ENCODE data around the gene SPOCK1. TPM values are rescaled to one million over a fixed set of nuclear protein-coding genes. Genes with fewer than 3 reads are reported as not detected.

Gene SPOCK1
- total RNA-seq, 1 donor = 231 TPM

DNA sequence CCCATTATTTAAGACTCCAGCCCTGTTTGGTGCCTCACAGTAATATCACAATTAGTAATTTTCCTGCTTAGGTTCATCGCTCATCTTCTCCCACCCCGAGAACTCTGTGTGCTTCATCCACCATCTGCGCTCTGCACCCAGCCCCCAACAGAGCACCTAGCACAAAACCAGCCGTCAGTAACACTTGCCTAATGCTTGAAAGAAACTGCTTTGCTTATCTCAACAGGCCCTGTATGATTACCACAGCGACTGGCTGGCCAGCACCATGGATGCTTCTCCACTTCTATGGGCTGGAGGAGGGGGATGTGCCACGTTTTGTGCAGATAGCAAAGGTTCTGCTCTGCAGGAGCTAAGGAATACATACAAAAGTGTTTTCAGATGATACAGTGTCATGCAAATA, 166.8 kb downstream of the SPOCK1 start:
- TF ChIP-seq, protein P1, sequence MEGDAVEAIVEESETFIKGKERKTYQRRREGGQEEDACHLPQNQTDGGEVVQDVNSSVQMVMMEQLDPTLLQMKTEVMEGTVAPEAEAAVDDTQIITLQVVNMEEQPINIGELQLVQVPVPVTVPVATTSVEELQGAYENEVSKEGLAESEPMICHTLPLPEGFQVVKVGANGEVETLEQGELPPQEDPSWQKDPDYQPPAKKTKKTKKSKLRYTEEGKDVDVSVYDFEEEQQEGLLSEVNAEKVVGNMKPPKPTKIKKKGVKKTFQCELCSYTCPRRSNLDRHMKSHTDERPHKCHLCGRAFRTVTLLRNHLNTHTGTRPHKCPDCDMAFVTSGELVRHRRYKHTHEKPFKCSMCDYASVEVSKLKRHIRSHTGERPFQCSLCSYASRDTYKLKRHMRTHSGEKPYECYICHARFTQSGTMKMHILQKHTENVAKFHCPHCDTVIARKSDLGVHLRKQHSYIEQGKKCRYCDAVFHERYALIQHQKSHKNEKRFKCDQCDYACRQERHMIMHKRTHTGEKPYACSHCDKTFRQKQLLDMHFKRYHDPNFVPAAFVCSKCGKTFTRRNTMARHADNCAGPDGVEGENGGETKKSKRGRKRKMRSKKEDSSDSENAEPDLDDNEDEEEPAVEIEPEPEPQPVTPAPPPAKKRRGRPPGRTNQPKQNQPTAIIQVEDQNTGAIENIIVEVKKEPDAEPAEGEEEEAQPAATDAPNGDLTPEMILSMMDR (IDR thresholded peaks at IDR 0.05; ENCODE audit: extremely low read depth, low read depth, low read length) = no peak

DNA sequence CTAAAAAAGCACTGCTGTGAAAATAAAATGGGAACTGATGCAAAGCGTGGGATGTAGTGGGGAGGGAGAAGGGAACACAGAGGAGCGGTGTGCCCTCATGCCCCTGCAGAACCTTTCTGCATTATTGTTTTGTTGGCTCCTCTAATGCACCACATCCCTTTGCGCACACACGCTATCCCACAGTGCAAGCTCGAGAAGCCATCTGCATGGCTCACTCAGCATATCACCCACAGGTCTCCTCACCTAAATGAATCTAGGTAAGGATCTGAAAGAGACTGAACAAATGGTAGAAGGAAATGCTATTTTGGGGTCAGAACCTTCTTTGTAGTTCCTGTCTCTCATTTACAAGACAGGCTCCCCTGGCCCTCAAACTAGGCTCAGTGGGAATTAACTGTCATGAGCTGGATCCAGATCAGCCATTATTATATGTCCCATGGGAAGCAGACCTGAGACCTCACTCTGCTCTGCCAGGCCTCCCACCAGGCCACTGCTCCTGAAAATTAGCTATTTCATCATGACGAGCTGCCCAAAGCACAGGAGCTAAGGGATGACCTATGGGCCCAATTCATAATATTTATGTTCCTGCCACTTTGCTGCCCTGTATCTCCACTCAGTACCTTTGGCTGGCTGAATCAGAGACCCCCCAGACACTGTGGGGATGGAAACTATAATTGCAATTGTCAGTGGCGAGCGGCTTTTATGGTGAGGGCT, 169.4 kb downstream of the SPOCK1 start:
- peaks cover 71% of the 10 kb centered on the region for H4K20me1 ChIP-seq (ENCODE audit: insufficient read depth, low read length)
- H3K27ac ChIP-seq (ENCODE audit: low read depth, low read length) = no peak overlapping the region
- no peak for DNase-seq (ENCODE audit: insufficient read length, low spot score, missing footprints)
- H3K9me3 ChIP-seq (ENCODE audit: low read depth, low read length) = no peaks in the 10 kb centered on the region
- no peak overlapping the region for H3K4me3 ChIP-seq (ENCODE audit: insufficient read depth, low read length)
- TF ChIP-seq, protein P1 (IDR thresholded peaks at IDR 0.05; ENCODE audit: extremely low read depth, low read depth, low read length) = no peak
- H3K79me2 ChIP-seq (ENCODE audit: insufficient read depth, low read length) = peaks cover 33% of the 10 kb centered on the region
- H3K36me3 ChIP-seq (ENCODE audit: insufficient read depth, low read length) = no peaks in the 10 kb centered on the region
- no peaks in the 10 kb centered on the region for H3K27me3 ChIP-seq (ENCODE audit: insufficient read depth, low read length)
- H2AFZ ChIP-seq (ENCODE audit: low read length) = no peak overlapping the region
- no peaks in the 10 kb centered on the region for H3K4me1 ChIP-seq (ENCODE audit: insufficient read depth, low read length)
- H3K4me2 ChIP-seq (ENCODE audit: insufficient read depth, low read length) = no peak overlapping the region

More for the DNA sequence above, 166.8 kb downstream of the SPOCK1 start:
- H3K4me3 ChIP-seq (ENCODE audit: insufficient read depth, low read length) = no peak overlapping the region
- H3K79me2 ChIP-seq (ENCODE audit: insufficient read depth, low read length) = peaks cover 27% of the 10 kb centered on the region
- no peak for DNase-seq (ENCODE audit: insufficient read length, low spot score, missing footprints)
- no peaks in the 10 kb centered on the region for H3K36me3 ChIP-seq (ENCODE audit: insufficient read depth, low read length)
- no peak overlapping the region for H3K4me2 ChIP-seq (ENCODE audit: insufficient read depth, low read length)
- H3K27ac ChIP-seq (ENCODE audit: low read depth, low read length) = no peak overlapping the region
- peaks cover 78% of the 10 kb centered on the region for H4K20me1 ChIP-seq (ENCODE audit: insufficient read depth, low read length)
- H3K27me3 ChIP-seq (ENCODE audit: insufficient read depth, low read length) = no peaks in the 10 kb centered on the region
- no peak overlapping the region for H2AFZ ChIP-seq (ENCODE audit: low read length)
- H3K9me3 ChIP-seq (ENCODE audit: low read depth, low read length) = no peaks in the 10 kb centered on the region
- no peaks in the 10 kb centered on the region for H3K4me1 ChIP-seq (ENCODE audit: insufficient read depth, low read length)

DNA sequence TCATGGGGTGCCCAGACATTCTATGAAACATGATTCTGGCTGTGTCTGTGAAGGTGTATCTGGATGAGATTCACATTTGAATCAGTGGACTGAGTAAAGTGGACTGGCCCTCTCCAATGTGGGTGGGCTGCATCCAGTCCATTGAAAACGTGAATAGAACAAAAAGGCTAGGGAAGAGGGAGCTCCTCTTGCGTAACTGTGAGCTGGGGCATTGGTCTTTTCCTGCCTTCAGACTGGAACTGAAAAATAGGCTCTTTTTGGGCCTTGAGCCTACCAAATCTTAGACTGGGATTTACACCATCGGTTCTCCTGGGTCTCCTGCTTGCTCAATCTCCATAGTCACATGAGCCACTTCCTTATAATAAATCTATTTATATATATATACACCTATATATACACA, 170.1 kb downstream of the SPOCK1 start:
- Histone ChIP-seq H4K20me1 (ENCODE audit: insufficient read depth, low read length) (peaks cover 65% of the 10 kb centered on the region), H3K79me2 (ENCODE audit: insufficient read depth, low read length) (peaks cover 33% of the 10 kb centered on the region), H2AFZ (ENCODE audit: low read length) (no peak overlapping the region), H3K9me3 (ENCODE audit: low read depth, low read length) (no peaks in the 10 kb centered on the region), H3K4me2 (ENCODE audit: insufficient read depth, low read length) (no peak overlapping the region), H3K27me3 (ENCODE audit: insufficient read depth, low read length) (no peaks in the 10 kb centered on the region), H3K4me1 (ENCODE audit: insufficient read depth, low read length) (no peaks in the 10 kb centered on the region), H3K27ac (ENCODE audit: low read depth, low read length) (no peak overlapping the region), H3K4me3 (ENCODE audit: insufficient read depth, low read length) (no peak overlapping the region), H3K36me3 (ENCODE audit: insufficient read depth, low read length) (no peaks in the 10 kb centered on the region)
- DNase-seq (ENCODE audit: insufficient read length, low spot score, missing footprints) = no peak
- TF ChIP-seq, protein P1 (IDR thresholded peaks at IDR 0.05; ENCODE audit: extremely low read depth, low read depth, low read length) = no peak

DNA sequence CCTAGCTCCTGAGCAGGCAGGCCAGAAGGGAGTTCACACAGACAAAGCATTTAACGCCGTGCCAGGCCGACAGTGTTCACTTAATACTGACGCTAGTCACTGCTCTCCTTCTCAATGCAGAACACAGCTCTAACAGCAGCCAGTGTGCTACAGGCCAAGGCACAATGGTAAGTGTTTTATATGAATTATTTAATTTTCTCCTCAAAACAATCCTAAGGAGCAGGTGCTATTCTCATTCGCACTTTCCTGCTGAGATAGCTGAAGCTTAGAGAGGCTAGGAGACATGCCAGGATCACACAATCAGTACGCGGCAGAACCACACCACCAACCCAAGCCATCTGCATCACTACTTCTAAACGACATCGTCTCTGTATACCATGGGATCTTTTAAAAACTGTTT, 170.7 kb downstream of the SPOCK1 start:
- H3K79me2 ChIP-seq (ENCODE audit: insufficient read depth, low read length) = peaks cover 37% of the 10 kb centered on the region
- no peak overlapping the region for H3K27ac ChIP-seq (ENCODE audit: low read depth, low read length)
- no peaks in the 10 kb centered on the region for H3K27me3 ChIP-seq (ENCODE audit: insufficient read depth, low read length)
- no peaks in the 10 kb centered on the region for H3K36me3 ChIP-seq (ENCODE audit: insufficient read depth, low read length)
- H4K20me1 ChIP-seq (ENCODE audit: insufficient read depth, low read length) = peaks cover 68% of the 10 kb centered on the region
- no peak overlapping the region for H3K4me2 ChIP-seq (ENCODE audit: insufficient read depth, low read length)
- no peaks in the 10 kb centered on the region for H3K4me1 ChIP-seq (ENCODE audit: insufficient read depth, low read length)
- H3K9me3 ChIP-seq (ENCODE audit: low read depth, low read length) = no peaks in the 10 kb centered on the region
- no peak overlapping the region for H3K4me3 ChIP-seq (ENCODE audit: insufficient read depth, low read length)
- DNase-seq (ENCODE audit: insufficient read length, low spot score, missing footprints) = no peak
- TF ChIP-seq, protein P1 (IDR thresholded peaks at IDR 0.05; ENCODE audit: extremely low read depth, low read depth, low read length) = no peak
- no peak overlapping the region for H2AFZ ChIP-seq (ENCODE audit: low read length)
